Astrocyte of the hippocampus (primary cell): ENCODE measurements around the gene TBCD.
A peak's percentile ranks its signal among the peaks of the same experiment; 100 is the strongest.

Source experiments
- DNase-seq: peaks from one replicate; pipeline ENCODE4 v3.0.0; 2011; ENCODE audit warnings: low read depth, low spot score

Gene TBCD

GRCh38 chr17:82751571-82752370 lies at the start of gene TBCD:
TBCD (plus strand) TSS chr17:82752065; CDS start chr17:82752194, 129 bp downstream.
- DNase-seq, result peak; percentile 96

DNA sequence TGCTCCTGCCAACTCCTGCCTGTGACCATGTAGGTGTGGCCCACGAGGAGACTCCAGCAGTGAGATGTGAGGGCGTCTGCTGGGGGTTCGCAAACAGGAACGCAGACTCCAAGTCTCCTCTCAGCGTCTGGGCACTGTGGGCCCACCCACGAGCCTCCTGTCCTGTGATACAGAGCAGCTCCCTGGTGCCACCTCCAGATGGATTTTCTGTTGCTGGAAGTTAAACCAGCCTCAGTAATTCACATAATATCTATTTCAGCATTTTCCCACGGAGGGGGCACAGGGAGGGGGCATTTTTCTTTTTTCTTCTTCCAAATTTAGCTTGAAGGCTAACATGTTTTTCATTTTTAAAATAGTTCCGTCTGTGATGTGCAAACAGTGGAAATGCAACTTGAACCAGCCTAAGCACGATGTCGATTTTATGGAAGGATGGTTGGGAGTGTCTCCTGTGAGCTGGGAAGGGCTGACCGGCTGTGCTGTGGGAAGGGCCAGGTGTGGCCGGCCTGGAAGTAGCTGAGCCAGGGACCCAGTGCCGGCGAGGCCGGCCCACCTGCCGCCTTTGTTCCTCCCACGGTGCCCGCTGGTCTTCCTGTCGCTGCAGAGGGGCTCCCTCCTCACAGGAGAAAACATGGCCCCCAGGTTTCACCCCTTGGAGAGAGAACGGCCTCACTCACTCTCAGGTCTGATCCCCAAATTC lies 49.5 kb upstream of the TBCD start:
- no peak for DNase-seq

DNA sequence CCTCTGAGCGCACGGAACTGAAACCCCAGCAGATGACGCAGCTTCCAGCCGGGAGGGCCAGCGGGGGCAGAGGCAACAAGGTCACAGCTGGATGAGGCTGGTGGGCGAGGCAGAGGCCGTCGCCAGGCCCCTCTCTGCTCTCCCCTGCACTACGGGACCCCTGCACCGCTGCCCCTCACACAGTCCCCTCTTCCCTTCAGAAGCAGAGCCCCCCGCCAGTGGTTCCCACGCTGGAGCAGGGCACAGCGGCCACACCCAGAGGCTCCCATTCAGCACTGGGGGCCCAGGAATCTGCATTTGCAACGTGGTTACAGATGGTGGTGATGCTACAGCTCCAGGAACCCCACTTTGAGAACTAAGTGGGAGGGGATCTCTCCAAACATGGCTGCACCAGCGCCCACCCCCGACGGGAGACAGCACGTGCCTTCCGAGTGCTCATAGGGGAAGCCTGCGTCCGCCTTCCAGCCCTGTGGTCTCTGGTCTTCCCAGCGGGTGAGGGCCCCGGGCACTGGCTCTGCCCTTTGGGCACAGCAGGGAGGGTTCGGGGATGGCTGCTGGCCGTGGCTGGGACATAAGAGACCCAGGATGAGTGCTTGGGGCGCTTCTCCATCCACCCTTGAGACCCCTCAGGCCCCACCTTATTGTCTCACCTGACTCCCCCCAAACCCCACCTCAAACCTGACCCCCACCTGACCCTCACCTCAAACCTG lies 48.7 kb upstream of the TBCD start:
- DNase-seq, result no peak

DNA sequence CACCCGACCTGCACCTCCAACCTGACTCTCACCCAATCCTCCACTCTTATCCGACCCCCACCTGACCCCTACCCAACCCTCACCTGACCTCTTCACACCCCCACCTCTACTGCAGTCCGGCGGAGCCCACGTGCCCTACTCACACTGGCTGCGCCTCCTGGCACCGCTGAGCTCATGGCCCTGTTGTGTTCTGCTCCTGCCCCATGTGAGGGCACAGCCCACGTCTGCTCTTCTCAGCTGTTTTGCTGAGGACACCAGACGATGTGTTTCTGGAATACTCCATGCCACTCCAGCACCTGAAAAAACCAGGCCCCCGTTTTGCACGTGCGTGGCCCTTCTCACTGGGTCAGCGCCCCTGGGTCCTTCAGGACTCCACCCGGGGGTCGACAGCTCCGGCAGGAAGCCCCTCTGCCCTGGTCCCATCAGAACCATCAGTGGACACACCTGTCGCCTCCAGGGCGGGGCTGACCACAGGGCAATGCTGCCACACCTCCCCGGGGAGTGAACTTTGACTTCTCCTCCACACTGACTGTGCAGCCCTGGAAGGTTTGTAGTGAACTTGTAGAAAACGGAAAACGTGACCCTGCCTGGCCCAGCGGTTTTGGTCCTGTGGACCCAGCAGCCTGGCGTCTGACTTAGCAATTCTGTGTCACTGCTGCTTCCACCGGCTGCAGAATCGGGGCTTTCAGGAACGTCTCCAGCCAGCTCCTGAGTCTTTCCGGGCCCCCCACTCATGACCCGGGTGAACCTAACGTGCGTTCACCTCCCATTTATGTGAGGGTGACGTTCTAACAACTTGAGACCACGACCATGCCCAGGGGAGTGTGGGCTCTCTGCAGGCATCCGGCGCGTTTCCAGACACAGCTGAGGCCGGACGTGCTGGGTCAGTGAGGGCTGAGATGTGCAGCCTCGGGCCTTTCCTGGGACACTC lies 47.7 kb upstream of the TBCD start:
- DNase-seq, result no peak

GRCh38 chr17:82704886-82705285 lies 47.0 kb upstream of the TBCD start:
- DNase-seq, result no peak

- DNase-seq, result no peak
These were observed 46.1 kb upstream of the TBCD start for GRCh38 chr17:82705756-82706155.

GRCh38 chr17:82709024-82709675 lies 42.7 kb upstream of the TBCD start:
- DNase-seq, result no peak

DNA sequence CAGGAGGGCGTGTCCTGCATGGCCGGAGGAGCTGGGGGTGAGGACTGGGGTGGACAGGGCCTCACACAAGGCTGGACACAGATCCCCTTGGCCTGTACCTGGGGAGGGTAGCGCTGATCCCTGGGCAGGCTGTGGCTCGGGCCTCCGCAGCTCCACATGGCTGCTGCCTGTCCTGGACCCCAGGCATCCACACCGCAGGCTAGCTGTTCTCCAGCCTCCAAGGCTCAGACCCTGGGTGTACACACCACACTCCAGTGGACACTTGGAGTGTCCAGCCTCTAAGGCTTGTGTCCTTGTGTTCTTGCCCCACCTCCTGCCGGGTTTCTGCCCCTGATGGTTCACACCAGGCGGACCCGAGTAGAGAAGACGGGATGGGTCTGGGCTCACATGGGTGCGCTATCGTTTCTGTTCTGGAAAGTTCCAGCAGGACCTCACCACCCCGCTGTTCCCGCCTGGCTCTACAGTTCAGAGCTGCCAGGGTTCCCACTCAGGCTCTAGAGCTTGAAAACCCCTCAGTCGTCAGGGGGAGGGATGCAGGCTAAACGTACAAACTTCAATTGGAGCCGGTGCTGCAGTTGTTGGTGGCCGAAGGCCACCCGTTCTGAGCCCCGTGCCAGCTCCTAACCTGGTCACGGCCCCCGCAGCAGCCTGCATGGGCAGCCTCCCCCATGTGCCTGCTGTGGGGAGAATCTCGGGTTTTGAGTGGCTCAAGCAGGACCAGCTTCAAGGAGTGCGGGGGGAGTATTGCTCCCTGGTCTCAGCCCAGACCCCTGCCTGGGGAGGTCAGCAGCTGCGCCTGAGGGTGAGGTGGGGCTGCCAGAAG lies 42.0 kb upstream of the TBCD start:
- no peak for DNase-seq

DNA sequence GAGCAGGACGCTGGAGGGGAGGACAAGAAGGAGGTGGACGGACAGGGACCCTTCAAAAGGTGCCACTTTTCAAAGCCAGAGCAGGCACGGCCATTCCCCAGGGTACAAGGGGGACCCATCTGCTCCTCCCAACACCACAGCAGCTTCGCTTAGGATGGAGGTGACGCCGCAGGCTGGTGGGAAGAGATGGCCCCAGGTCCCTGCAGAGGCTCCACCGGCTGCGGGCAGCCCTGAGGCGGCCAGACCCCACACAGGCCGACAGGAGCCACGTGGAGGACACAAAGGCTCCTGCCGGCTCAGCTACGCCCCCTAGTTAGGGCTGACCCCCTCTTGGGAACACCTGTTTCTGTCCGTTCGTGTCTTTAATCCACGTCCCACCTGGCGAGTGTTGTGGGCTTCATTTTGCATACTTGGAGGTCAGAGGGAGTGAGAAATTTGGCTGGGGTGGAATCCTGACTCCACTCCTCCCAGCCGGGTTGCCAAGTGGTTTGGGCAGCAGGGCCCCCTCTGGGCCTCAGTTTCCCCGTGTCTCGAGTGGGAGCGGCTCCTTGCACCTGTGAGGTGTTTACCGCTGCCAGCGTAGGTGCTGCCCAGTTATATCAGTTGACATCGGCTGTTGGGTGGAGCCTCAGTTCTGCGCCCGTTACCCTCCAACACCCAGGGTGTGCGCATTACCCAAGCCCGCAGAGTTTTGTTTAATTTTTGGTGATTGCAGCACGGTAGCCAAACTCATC lies 41.2 kb upstream of the TBCD start:
- no peak for DNase-seq

GRCh38 chr17:82713071-82713723 lies 38.7 kb upstream of the TBCD start:
- no peak for DNase-seq

DNA sequence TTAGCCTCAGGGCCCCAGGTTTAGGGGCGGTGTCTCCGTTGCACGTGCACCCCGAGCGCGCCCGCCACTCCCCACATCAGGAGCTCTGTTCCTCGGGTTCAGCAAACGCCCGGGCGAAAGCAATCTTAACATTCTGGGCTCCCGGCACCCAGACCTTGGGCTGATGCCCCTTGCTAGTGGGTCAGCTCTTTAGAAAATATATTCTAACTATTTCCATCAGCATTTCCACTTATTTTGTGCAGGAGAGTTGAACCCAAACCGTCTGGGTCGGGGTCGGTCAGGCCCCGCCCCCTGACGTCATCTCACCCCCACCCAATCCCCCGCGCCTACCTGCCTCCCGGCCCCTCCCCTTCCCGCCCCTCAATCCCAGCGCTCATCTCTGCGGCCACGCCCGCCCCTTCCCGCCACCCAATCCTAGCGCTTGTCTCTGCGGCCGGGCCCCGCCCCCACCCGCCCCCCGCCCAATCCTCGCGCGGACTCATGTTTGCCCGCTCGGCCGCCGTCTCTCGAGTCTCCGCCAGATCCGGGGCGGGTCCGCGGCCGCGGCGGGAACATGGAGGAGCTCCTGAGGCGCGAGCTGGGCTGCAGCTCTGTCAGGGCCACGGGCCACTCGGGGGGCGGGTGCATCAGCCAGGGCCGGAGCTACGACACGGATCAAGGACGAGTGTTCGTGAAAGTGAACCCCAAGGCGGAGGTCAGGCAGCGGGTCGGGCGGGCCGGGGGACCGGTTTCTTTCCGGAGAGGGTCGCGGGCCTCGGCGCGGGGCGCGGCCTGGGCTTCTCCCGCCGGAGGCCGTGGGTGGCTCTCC lies 35.5 kb upstream of the TBCD start, which contains the start of gene FN3KRP:
Gene FN3KRP, plus strand, starts transcription at position 504 of the 808 bp plus-strand sequence. Its CDS starts 50 bp downstream, at position 554.
- peak; percentile 99 for DNase-seq

- DNase-seq, result no peak
These were observed 32.7 kb upstream of the TBCD start for GRCh38 chr17:82718986-82719685.

GRCh38 chr17:82720204-82720603 lies 31.7 kb upstream of the TBCD start:
- no peak for DNase-seq

DNA sequence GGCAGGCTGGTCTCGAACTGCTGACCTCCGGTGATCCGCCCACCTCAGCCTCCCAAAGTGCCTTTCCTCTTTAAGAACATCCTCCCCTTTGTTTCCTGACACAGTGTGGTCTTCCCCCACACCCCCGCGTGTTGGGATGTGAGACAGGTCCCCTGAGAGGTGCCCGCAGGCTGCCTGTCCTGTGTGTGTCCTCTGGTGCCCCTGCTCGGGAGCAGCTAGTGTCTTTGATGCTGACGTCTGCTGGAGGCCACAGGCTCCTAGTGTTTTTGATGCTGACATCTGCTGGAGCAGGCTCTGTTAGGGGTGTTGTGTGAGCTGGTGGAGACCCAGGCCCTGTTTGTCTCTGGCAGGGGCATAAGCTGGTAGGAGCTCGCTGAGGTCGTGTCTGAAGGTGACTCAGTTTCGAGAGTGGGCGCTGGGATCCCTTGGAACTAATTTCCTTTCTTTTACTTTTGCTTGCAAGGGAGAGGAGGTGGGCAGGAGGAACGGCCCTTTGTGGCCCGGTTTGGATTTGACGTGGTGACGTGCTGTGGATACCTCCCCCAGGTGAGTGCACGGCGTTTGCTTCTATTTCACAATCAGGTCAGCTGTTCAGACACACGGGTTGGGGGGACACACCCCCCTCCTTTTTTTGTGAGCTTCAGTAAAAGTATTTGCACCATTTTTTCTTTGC lies 29.4 kb upstream of the TBCD start:
- no peak for DNase-seq

DNA sequence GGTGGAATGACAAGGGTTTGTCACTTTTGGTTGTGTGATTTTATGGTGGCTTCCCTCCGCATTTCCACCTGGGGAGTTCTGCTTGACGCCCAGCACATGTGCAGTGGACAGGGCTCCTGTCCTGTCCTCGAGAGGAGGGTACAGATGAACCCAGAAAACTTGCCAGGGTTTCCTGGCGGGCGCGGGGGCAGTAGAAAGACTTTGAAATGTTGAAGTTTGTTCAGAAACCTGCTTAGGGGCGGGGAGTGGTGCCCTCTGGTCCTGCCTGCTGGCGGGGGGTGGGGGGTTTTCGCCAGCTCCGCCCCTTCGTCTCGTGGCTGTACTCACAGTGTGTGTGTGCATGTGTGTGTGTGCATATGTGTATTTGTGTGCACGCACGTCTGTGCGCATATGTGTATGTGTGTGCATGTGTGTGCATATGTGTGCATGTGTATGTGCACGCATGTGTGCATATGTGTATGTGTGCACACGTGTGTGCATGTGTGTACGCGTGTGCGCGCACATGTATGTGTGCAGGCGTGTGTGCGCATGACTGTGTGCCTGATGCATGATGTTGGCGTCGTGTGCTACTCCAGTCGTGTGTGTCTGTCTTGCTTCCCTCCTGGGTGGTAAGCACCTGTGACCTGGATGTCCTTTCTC lies 28.6 kb upstream of the TBCD start:
- DNase-seq, result no peak

GRCh38 chr17:82726427-82726826 lies 25.4 kb upstream of the TBCD start:
- DNase-seq, result no peak
